GM19395 (cell line): ENCODE measurements around the gene CDC42EP3.

Experiments
- ATAC-seq: cut with Tn5 transposase; IDR thresholded peaks from one replicate; pipeline ENCODE4 v1.9.1; 2021; ENCODE audit warnings: mild to moderate bottlenecking, moderate library complexity; ENCODE audit not compliant: unreplicated experiment

Gene CDC42EP3

GRCh38 chr2:37656512-37657423 lies 14.7 kb downstream of the CDC42EP3 start:
- ATAC-seq: no peak

- peak; percentile 78 for ATAC-seq
Measured at GRCh38 chr2:37654932-37655841, 16.3 kb downstream of the CDC42EP3 start.

- no peak for ATAC-seq
Measured at GRCh38 chr2:37654419-37654818, 17.0 kb downstream of the CDC42EP3 start.

GRCh38 chr2:37653805-37654378 lies 17.6 kb downstream of the CDC42EP3 start:
- peak; percentile 55 for ATAC-seq

- ATAC-seq: no peak
Measured at GRCh38 chr2:37653093-37653492, 18.3 kb downstream of the CDC42EP3 start.

- ATAC-seq: no peak
Measured at GRCh38 chr2:37652199-37652640, 19.2 kb downstream of the CDC42EP3 start.

GRCh38 chr2:37650548-37651093 lies 20.8 kb downstream of the CDC42EP3 start:
- no peak for ATAC-seq

GRCh38 chr2:37649518-37649917 lies 21.9 kb downstream of the CDC42EP3 start:
- ATAC-seq: no peak

GRCh38 chr2:37648331-37649011 lies 23.0 kb downstream of the CDC42EP3 start:
- ATAC-seq: no peak

- ATAC-seq: no peak
Measured at GRCh38 chr2:37647971-37648330, 23.5 kb downstream of the CDC42EP3 start.

GRCh38 chr2:37645836-37646235 lies 25.6 kb downstream of the CDC42EP3 start:
- ATAC-seq: no peak

GRCh38 chr2:37645362-37645761 lies 26.1 kb downstream of the CDC42EP3 start:
- no peak for ATAC-seq

- no peak for ATAC-seq
Measured at GRCh38 chr2:37644191-37644590, 27.3 kb downstream of the CDC42EP3 start.

GRCh38 chr2:37643730-37644078 lies 27.7 kb downstream of the CDC42EP3 start:
- no peak for ATAC-seq

GRCh38 chr2:37642907-37643729 lies 28.3 kb downstream of the CDC42EP3 start:
- ATAC-seq: no peak

GRCh38 chr2:37641582-37642171 lies 29.8 kb downstream of the CDC42EP3 start:
- ATAC-seq: no peak

- ATAC-seq: no peak
Measured at GRCh38 chr2:37639631-37640030, 31.8 kb downstream of the CDC42EP3 start.

- no peak for ATAC-seq
Measured at GRCh38 chr2:37638973-37639372, 32.5 kb downstream of the CDC42EP3 start.

GRCh38 chr2:37637985-37638384 lies 33.5 kb downstream of the CDC42EP3 start:
- ATAC-seq: no peak
